ENCODE results near the gene SCO2. TPM values are rescaled to one million over a fixed set of nuclear protein-coding genes. Genes with fewer than 3 reads are reported as not detected.

The SCO2 gene
- total and polyA plus RNA-seq, 2 of the 13 experiments (the other 11 are each of a cell fraction or from before 2014, with no cell fraction given) = 0.32 to 3.7 TPM

GRCh38 chr22:50560034-50560433 is 34.6 kb upstream of the SCO2 start:
- ChIA-PET POLR2A (no interaction called here), CTCF (ENCODE audit: low intra/inter-chr PET ratio, low total read pairs) (no interaction called here)
- Histone ChIP-seq H3K27ac (ENCODE audit: extremely low read length, insufficient read depth, low read length) (no peak overlapping the region), H3K79me2 (ENCODE audit: insufficient read depth, low read length) (no peaks in the 10 kb centered on the region), H4K20me1 (ENCODE audit: insufficient read depth, low read length) (no peaks in the 10 kb centered on the region), H3K4me3 (replicated peaks in 1 of 3; ENCODE audit: insufficient read depth in 1 of 3, low read depth in 2 of 3, low read length in 3 of 3) (no peak overlapping the region), H3K9ac (ENCODE audit: insufficient read depth, low read depth, low read length) (no peak overlapping the region), H3K4me2 (ENCODE audit: low read depth, low read length) (no peak overlapping the region), H3K27me3 (ENCODE audit: control insufficient read depth in 1 of 2, insufficient read depth in 2 of 2, low read length in 2 of 2) (peaks cover 0 to 30% of the 10 kb centered on the region in 2 experiments; a peak in 2 of 5 replicates), H3K9me3 (ENCODE audit: low read length) (no peaks in the 10 kb centered on the region), H2AFZ (ENCODE audit: low read length) (no peak overlapping the region), H3K4me1 (ENCODE audit: insufficient read depth, low read length) (peaks cover 11% of the 10 kb centered on the region), H3K36me3 (replicated peaks in 1 of 2; ENCODE audit: control insufficient read depth in 1 of 2, insufficient read depth in 2 of 2, low read length in 2 of 2) (no peaks in the 10 kb centered on the region)
- BruUV-seq (replicated peaks) = no TSS peak
- DNase-seq (ENCODE audit: low spot score) = no peak
- in situ Hi-C loops (cut with HindIII; ENCODE audit: extremely low pct_ligation_motif_present, low pct_unique_long_range_greater_than_20kb) = no loop called here
- TF ChIP-seq ZFYVE20 (CRISPR knock-in tag; IDR thresholded peaks at IDR 0.05; ENCODE audit: borderline replicate concordance, low read depth) = no peak
- no peak for TF ChIP-seq TERF1 (CRISPR knock-in tag; IDR thresholded peaks at IDR 0.05)
- no peak for TF ChIP-seq ZNF136 (CRISPR knock-in tag; IDR thresholded peaks at IDR 0.05; ENCODE audit: low read depth)
- TF ChIP-seq ZFP36L1 (CRISPR knock-in tag; IDR thresholded peaks at IDR 0.05) = no peak
- TF ChIP-seq ZNF775 (CRISPR knock-in tag; IDR thresholded peaks at IDR 0.05; ENCODE audit: borderline replicate concordance) = no peak
- TF ChIP-seq, protein P1, sequence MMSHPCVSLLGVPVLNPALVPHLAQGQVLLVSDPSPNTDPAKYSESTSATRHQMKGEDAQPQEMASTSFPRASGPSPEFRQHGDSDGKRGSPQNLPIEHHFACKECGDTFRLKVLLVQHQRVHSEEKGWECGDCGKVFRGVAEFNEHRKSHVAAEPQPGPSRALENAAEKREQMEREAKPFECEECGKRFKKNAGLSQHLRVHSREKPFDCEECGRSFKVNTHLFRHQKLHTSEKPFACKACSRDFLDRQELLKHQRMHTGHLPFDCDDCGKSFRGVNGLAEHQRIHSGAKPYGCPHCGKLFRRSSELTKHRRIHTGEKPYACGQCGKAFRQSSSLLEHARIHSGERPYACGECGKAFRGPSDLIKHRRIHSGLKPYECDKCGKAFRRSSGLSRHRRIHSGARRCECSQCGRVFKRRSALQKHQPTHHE (CRISPR knock-in tag; IDR thresholded peaks at IDR 0.05; ENCODE audit: borderline replicate concordance) = no peak
- no peak for TF ChIP-seq MXI1 (IDR thresholded peaks at IDR 0.05; ENCODE audit: borderline replicate concordance, low read depth, low read length)
- no peak for TF ChIP-seq SP4 (CRISPR knock-in tag; IDR thresholded peaks at IDR 0.05)
- TF ChIP-seq ZNF652 (CRISPR knock-in tag; IDR thresholded peaks at IDR 0.05; ENCODE audit: borderline replicate concordance, low read depth) = no peak
- TF ChIP-seq IKZF1 (IDR thresholded peaks at IDR 0.05) = no peak
- no peak for TF ChIP-seq ZNF790 (CRISPR knock-in tag; IDR thresholded peaks at IDR 0.05; ENCODE audit: borderline replicate concordance)
- no peak for TF ChIP-seq SKIL (CRISPR knock-in tag; IDR thresholded peaks at IDR 0.05; ENCODE audit: borderline replicate concordance)
- TF ChIP-seq CBX5 (CRISPR knock-in tag; IDR thresholded peaks at IDR 0.05; ENCODE audit: borderline replicate concordance) = no peak
- TF ChIP-seq SAP130 (CRISPR knock-in tag; IDR thresholded peaks at IDR 0.05; ENCODE audit: low read depth) = no peak
- TF ChIP-seq PRDM10 (CRISPR knock-in tag; IDR thresholded peaks at IDR 0.05; ENCODE audit: low read depth) = no peak
- no peak for TF ChIP-seq GLI4 (CRISPR knock-in tag; IDR thresholded peaks at IDR 0.05; ENCODE audit: borderline replicate concordance)
- TF ChIP-seq FOXA3 (CRISPR knock-in tag; IDR thresholded peaks at IDR 0.05) = no peak
- FAIRE-seq = no peak
- WGBS (ENCODE audit: low lambda C conversion rate) = 57% methylated on average over 3 of the region's 3 CpGs
- ATAC-seq = no peak
- intact Hi-C loops (cut with micrococcal nuclease; ENCODE audit: unreplicated experiment) = loop anchor here (5.0 kb wide), 1 partner anchor 33 kb away; the partner anchor contains the start of gene SCO2

All from HepG2 (cell line).